GM23338 (cell line): ENCODE measurements around the gene GRK2. TPM values are rescaled to one million over a fixed set of nuclear protein-coding genes. Genes with fewer than 3 reads are reported as not detected.

Experiments
- ATAC-seq: fragments of 200-7000 bp; cut with Tn5 transposase; 3 replicates; pipeline ENCODE4 v1.9.1; 2020
- DNase-seq: peaks from one replicate; pipeline ENCODE4 v3.0.0-alpha.2; 2015; ENCODE audit warnings: low spot score
- H2AFZ ChIP-seq: fragments of 200-600 bp; sonication (generic); 2 replicates; pipeline ENCODE4 v1.8.0; 2016; ENCODE audit warnings: antibody characterized with exemption, mild to moderate bottlenecking, moderate library complexity
- H3F3A ChIP-seq: fragments of 200-600 bp; sonication (generic); replicated peaks from 2 replicates; pipeline ENCODE4 v1.8.0; 2017; ENCODE audit warnings: antibody characterized with exemption, mixed run types, low read depth
- H3K27ac ChIP-seq: fragments of 200-600 bp; sonication (generic); 2 replicates; pipeline ENCODE4 v1.6.1; 2016; ENCODE audit warnings: low read depth
- H3K27me3 ChIP-seq: fragments of 200-600 bp; sonication (generic); 2 replicates; pipeline ENCODE4 v1.8.0; 2016; ENCODE audit warnings: mild to moderate bottlenecking, mixed run types, moderate library complexity; ENCODE audit not compliant: insufficient read depth
- H3K36me3 ChIP-seq: fragments of 200-600 bp; sonication (generic); 2 replicates; pipeline ENCODE4 v1.8.0; 2016; ENCODE audit warnings: mild to moderate bottlenecking; ENCODE audit not compliant: insufficient read depth
- H3K4me1 ChIP-seq: fragments of 200-600 bp; sonication (generic); 2 replicates; pipeline ENCODE4 v1.8.0; 2016; ENCODE audit warnings: mild to moderate bottlenecking, moderate library complexity; ENCODE audit not compliant: insufficient read depth
- H3K4me2 ChIP-seq: fragments of 200-600 bp; sonication (generic); 2 replicates; pipeline ENCODE4 v1.7.1; 2017; ENCODE audit warnings: mixed run types
- H3K4me3 ChIP-seq: fragments of 200-600 bp; sonication (generic); 2 replicates; pipeline ENCODE4 v1.6.1; 2016; ENCODE audit warnings: mixed run types
- H3K79me2 ChIP-seq: fragments of 200-600 bp; sonication (generic); replicated peaks from 2 replicates; pipeline ENCODE4 v1.8.0; 2017; ENCODE audit warnings: mild to moderate bottlenecking; ENCODE audit not compliant: insufficient read depth
- H3K9me2 ChIP-seq: fragments of 200-600 bp; sonication (generic); 2 replicates; pipeline ENCODE4 v1.8.0; 2017; ENCODE audit not compliant: insufficient read depth
- H4K20me1 ChIP-seq: fragments of 200-600 bp; sonication (generic); replicated peaks from 2 replicates; pipeline ENCODE4 v1.8.0; 2017; ENCODE audit warnings: mild to moderate bottlenecking; ENCODE audit not compliant: insufficient read depth
- H3K27ac Mint-ChIP-seq: 2 replicates; pipeline ENCODE4 v1.8.0; 2020; ENCODE audit warnings: inconsistent platforms, mild to moderate bottlenecking, moderate library complexity, mixed read lengths
- H3K27me3 Mint-ChIP-seq: 3 replicates; pipeline ENCODE4 v1.8.0; 2022; ENCODE audit warnings: low read depth, mild to moderate bottlenecking, moderate library complexity, mixed read lengths, inconsistent platforms; ENCODE audit not compliant: insufficient read depth, poor library complexity
- H3K36me3 Mint-ChIP-seq: 3 replicates; pipeline ENCODE4 v1.8.0; 2021; ENCODE audit warnings: low read depth, mild to moderate bottlenecking, inconsistent platforms, moderate library complexity, mixed read lengths
- H3K4me1 Mint-ChIP-seq: 3 replicates; pipeline ENCODE4 v1.8.0; 2020; ENCODE audit warnings: mild to moderate bottlenecking, inconsistent platforms, mixed read lengths
- H3K4me3 Mint-ChIP-seq: 3 replicates; pipeline ENCODE4 v1.8.0; 2021; ENCODE audit warnings: moderate library complexity, mild to moderate bottlenecking, inconsistent platforms, mixed read lengths
- H3K9me3 Mint-ChIP-seq: 3 replicates; pipeline ENCODE4 v1.8.0; 2020; ENCODE audit warnings: moderate library complexity, mild to moderate bottlenecking, inconsistent platforms, mixed read lengths
- CREB1 ChIP-seq: fragments of 250-450 bp; sonication (Bioruptor Pico); IDR thresholded peaks from 2 replicates; pipeline ENCODE4 v1.5.0; 2020; ENCODE audit warnings: low read depth, mild to moderate bottlenecking, moderate library complexity
- EZH2 ChIP-seq: fragments of 200-600 bp; sonication (generic); IDR thresholded peaks from one replicate; pipeline ENCODE4 v1.8.0; 2017; ENCODE audit warnings: antibody characterized with exemption, mild to moderate bottlenecking, low read depth; ENCODE audit not compliant: unreplicated experiment
- EZH2phosphoT487 ChIP-seq: fragments of 200-600 bp; sonication (generic); IDR thresholded peaks from one replicate; pipeline ENCODE4 v1.8.1; 2018; ENCODE audit warnings: antibody characterized with exemption; ENCODE audit not compliant: unreplicated experiment
- NANOG ChIP-seq: IDR thresholded peaks from 2 replicates; pipeline ENCODE4 v1.6.1; 2016; ENCODE audit warnings: antibody characterized with exemption, borderline replicate concordance
- POLR2AphosphoS5 ChIP-seq: IDR thresholded peaks from 2 replicates; pipeline ENCODE4 v1.6.1; 2016; ENCODE audit warnings: antibody characterized with exemption, low read depth
- ZNF114 ChIP-seq: fragments of 250-450 bp; sonication (Bioruptor Pico); IDR thresholded peaks from 2 replicates; pipeline ENCODE4 v1.5.0; 2020; ENCODE audit warnings: mild to moderate bottlenecking, moderate library complexity
- polyA plus RNA-seq: library from polyadenylated mRNA; unstranded; fragments of >200 nt; fragmentation: Nextera tagmentation; extraction: Ambion mirVana; gene quantifications from 2 replicates; pipeline ENCODE4 v1.2.1, GENCODE V29; 2016
- total RNA-seq: library from RNA; depleted of rRNA; stranded (reverse); fragments of >200 nt; shearing (Covaris generic); gene quantifications from 2 replicates; pipeline ENCODE4 v1.2.3, GENCODE V29; 2014
- TF ChIP-seq, protein P1 (sequence below): IDR thresholded peaks from one replicate; pipeline ENCODE4 v1.6.1; 2018; ENCODE audit warnings: antibody characterized with exemption; ENCODE audit not compliant: unreplicated experiment
- TF ChIP-seq, protein P2 (sequence below), 2 experiments: fragments of 200-600 bp in 1 of 2; sonication (generic) in 1 of 2; conservative IDR thresholded peaks; 2 replicates each; pipeline versions ENCODE4 v1.5.1 to v1.6.1; 2016 to 2017; ENCODE audit warnings: antibody characterized with exemption in 2 of 2, low read depth in 2 of 2, mild to moderate bottlenecking in 2 of 2, moderate library complexity in 1 of 2
- TF ChIP-seq, protein P3 (sequence below): IDR thresholded peaks from 2 replicates; pipeline ENCODE4 v1.6.1; 2016; ENCODE audit warnings: antibody characterized with exemption

Gene GRK2
- total and polyA plus RNA-seq, 2 experiments from 2014 or later: 19.5 to 72.5 TPM

DNA sequence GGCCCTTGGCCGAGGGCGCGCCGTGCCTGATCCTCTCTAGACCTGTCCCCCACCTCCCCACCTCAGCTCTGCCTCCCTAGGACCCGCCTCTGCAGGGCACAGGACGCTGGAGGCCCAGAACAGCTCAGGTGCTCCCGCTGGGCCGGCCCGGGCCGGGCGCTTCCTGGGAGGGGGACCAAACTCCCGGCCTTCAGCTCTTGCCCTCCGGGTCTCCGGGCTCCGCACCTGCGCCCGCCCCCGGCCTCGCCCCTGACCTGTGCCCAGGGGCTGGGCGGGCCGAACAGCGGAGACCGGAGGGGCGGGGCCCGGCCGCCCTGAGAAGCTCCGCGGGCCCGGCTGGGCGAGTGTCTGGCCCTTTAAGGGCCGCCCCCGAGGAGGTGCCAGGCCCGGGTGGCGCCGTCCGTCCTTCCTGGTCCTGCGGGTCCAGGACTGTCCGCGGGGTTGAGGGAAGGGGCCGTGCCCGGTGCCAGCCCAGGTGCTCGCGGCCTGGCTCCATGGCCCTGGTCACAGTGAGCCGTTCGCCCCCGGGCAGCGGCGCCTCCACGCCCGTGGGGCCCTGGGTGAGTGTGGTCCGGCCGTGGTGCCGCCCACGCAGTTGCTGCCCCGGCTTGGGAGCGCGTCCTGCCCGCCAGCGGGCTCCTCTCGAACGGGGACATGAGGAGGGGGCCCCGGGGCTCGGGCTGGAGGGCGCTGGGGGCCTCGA, 37.0 kb downstream of the GRK2 start, which contains the start of gene SSH3 (continued):
- TF ChIP-seq ZNF114 (CRISPR knock-in tag) (no peak), POLR2AphosphoS5 (peak; percentile 29; the same call in 1 of the 2 replicates), NANOG (no peak)
- TF ChIP-seq, protein P1, sequence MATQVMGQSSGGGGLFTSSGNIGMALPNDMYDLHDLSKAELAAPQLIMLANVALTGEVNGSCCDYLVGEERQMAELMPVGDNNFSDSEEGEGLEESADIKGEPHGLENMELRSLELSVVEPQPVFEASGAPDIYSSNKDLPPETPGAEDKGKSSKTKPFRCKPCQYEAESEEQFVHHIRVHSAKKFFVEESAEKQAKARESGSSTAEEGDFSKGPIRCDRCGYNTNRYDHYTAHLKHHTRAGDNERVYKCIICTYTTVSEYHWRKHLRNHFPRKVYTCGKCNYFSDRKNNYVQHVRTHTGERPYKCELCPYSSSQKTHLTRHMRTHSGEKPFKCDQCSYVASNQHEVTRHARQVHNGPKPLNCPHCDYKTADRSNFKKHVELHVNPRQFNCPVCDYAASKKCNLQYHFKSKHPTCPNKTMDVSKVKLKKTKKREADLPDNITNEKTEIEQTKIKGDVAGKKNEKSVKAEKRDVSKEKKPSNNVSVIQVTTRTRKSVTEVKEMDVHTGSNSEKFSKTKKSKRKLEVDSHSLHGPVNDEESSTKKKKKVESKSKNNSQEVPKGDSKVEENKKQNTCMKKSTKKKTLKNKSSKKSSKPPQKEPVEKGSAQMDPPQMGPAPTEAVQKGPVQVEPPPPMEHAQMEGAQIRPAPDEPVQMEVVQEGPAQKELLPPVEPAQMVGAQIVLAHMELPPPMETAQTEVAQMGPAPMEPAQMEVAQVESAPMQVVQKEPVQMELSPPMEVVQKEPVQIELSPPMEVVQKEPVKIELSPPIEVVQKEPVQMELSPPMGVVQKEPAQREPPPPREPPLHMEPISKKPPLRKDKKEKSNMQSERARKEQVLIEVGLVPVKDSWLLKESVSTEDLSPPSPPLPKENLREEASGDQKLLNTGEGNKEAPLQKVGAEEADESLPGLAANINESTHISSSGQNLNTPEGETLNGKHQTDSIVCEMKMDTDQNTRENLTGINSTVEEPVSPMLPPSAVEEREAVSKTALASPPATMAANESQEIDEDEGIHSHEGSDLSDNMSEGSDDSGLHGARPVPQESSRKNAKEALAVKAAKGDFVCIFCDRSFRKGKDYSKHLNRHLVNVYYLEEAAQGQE: no peak

DNA sequence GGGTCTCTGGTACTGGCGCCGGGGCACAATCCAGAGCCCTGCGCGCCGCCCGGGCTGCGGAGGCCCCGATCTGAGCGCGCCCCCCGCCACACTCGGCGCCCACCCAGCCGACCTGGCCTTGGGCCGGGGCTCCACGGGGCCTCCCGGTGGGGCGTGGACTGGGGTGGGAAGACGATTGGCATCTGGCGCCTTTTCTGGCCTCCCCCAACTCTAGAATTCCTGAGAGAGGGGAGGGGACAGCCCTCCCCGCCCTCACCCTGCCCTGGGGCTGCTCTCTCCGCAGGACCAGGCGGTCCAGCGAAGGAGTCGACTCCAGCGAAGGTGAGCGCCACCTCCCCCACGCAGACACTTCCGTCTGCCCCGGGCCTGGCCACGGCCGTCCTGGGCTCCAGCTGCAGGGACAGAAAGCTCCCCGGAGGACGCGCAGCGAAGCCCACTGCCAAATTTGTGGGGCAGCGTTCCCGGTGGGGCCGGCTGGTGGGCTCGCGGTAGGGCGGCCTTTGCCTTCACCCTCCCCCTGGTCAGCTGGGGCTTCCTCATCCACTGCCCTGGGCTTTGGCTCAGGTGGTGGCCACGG, 37.6 kb downstream of the GRK2 start:
- Histone ChIP-seq H3F3A (peaks cover 4% of the 10 kb centered on the region; the same call in 1 of the 2 replicates), H3K4me1 (peaks cover 15% of the 10 kb centered on the region; the same call in 1 of the 2 replicates), H3K36me3 (no peaks in the 10 kb centered on the region), H3K27me3 (no peaks in the 10 kb centered on the region), H3K27ac (no peak overlapping the region), H3K4me2 (peak overlapping the region; percentile 96), H3K4me3 (peak overlapping the region; percentile 87), H2AFZ (peak overlapping the region; percentile 90), H4K20me1 (no peaks in the 10 kb centered on the region), H3K9me2 (no peaks in the 10 kb centered on the region), H3K79me2 (no peaks in the 10 kb centered on the region)
- H3K27ac Mint-ChIP-seq: no peak overlapping the region
- H3K27me3 Mint-ChIP-seq: peaks cover 11% of the 10 kb centered on the region
- H3K4me3 Mint-ChIP-seq: peak overlapping the region; percentile 75; the same call in 2 of the 3 replicates
- peak; percentile 29 for ATAC-seq
- peak; percentile 43 for DNase-seq
- no peaks in the 10 kb centered on the region for H3K9me3 Mint-ChIP-seq
- H3K4me1 Mint-ChIP-seq: peaks cover 3% of the 10 kb centered on the region; the same call in 1 of the 3 replicates
- H3K36me3 Mint-ChIP-seq: no peaks in the 10 kb centered on the region; the same call in 2 of the 3 replicates
- TF ChIP-seq, protein P1: no peak
- no peak for TF ChIP-seq EZH2
- TF ChIP-seq POLR2AphosphoS5: no peak
- TF ChIP-seq NANOG: no peak
- no peak for TF ChIP-seq CREB1 (CRISPR knock-in tag)
- TF ChIP-seq, protein P2, sequence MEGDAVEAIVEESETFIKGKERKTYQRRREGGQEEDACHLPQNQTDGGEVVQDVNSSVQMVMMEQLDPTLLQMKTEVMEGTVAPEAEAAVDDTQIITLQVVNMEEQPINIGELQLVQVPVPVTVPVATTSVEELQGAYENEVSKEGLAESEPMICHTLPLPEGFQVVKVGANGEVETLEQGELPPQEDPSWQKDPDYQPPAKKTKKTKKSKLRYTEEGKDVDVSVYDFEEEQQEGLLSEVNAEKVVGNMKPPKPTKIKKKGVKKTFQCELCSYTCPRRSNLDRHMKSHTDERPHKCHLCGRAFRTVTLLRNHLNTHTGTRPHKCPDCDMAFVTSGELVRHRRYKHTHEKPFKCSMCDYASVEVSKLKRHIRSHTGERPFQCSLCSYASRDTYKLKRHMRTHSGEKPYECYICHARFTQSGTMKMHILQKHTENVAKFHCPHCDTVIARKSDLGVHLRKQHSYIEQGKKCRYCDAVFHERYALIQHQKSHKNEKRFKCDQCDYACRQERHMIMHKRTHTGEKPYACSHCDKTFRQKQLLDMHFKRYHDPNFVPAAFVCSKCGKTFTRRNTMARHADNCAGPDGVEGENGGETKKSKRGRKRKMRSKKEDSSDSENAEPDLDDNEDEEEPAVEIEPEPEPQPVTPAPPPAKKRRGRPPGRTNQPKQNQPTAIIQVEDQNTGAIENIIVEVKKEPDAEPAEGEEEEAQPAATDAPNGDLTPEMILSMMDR (conservative IDR thresholded peaks at IDR 0.05; ENCODE audit: low read depth in 2 of 2): no peak
- TF ChIP-seq, protein P3, sequence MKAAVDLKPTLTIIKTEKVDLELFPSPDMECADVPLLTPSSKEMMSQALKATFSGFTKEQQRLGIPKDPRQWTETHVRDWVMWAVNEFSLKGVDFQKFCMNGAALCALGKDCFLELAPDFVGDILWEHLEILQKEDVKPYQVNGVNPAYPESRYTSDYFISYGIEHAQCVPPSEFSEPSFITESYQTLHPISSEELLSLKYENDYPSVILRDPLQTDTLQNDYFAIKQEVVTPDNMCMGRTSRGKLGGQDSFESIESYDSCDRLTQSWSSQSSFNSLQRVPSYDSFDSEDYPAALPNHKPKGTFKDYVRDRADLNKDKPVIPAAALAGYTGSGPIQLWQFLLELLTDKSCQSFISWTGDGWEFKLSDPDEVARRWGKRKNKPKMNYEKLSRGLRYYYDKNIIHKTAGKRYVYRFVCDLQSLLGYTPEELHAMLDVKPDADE: no peak
- no peak for TF ChIP-seq EZH2phosphoT487
- no peak for TF ChIP-seq ZNF114 (CRISPR knock-in tag)
